GM12801 (cell line): Measurements from ENCODE around the gene DPYSL3.

Source experiments
- TF ChIP-seq, protein P1 (sequence below): IDR thresholded peaks from one replicate; pipeline ENCODE4 v1.5.1; 2011; ENCODE audit warnings: control low read depth; ENCODE audit not compliant: insufficient read length; ENCODE audit errors: extremely low read depth

The DPYSL3 gene

GRCh38 chr5:147547730-147548129, 37.9 kb upstream of the DPYSL3 start:
- TF ChIP-seq, protein P1, sequence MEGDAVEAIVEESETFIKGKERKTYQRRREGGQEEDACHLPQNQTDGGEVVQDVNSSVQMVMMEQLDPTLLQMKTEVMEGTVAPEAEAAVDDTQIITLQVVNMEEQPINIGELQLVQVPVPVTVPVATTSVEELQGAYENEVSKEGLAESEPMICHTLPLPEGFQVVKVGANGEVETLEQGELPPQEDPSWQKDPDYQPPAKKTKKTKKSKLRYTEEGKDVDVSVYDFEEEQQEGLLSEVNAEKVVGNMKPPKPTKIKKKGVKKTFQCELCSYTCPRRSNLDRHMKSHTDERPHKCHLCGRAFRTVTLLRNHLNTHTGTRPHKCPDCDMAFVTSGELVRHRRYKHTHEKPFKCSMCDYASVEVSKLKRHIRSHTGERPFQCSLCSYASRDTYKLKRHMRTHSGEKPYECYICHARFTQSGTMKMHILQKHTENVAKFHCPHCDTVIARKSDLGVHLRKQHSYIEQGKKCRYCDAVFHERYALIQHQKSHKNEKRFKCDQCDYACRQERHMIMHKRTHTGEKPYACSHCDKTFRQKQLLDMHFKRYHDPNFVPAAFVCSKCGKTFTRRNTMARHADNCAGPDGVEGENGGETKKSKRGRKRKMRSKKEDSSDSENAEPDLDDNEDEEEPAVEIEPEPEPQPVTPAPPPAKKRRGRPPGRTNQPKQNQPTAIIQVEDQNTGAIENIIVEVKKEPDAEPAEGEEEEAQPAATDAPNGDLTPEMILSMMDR: no peak

DNA sequence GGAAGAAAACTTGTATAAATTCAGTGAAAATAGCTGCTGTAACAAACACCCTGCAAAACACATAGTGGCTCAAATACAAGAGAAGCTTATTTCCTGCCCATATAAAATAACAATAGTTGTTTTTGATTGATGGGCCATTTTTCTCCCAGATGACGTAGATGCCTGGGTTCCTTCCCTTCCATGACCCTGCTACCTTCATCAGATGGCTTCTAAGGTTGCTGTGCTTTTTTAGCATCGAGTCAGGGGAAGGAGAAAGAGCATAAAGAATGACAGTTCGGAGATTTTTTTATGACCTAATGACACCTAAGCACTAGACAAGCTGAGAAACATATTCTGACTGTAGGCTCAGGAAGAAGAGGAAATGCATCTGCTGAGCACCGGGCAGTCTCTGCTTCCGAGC, 34.7 kb upstream of the DPYSL3 start:
- TF ChIP-seq, protein P1: no peak

DNA sequence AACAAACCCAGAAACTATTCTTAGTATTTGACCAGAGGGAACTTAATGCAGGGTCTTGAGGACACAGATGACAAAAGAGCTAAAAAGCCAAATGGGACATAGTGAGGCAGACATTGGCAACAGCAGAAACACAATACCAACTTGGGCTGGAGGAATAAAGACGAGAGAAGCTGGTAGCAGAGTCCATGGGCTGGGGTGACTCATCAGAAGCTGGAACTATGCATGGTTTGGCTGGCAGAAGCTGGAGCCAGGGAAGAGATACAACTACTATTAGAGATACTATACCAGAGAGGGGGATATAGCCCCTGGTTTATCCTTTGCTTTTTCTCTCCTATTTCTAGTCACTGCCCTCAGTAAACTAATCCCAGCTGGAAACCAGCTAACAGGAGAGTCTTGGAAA, 29.2 kb upstream of the DPYSL3 start:
- TF ChIP-seq, protein P1: no peak

- TF ChIP-seq, protein P1: no peak
These were observed 28.4 kb upstream of the DPYSL3 start for GRCh38 chr5:147538236-147538635.

- TF ChIP-seq, protein P1: no peak
These were observed 24.5 kb upstream of the DPYSL3 start for GRCh38 chr5:147534172-147534951.

DNA sequence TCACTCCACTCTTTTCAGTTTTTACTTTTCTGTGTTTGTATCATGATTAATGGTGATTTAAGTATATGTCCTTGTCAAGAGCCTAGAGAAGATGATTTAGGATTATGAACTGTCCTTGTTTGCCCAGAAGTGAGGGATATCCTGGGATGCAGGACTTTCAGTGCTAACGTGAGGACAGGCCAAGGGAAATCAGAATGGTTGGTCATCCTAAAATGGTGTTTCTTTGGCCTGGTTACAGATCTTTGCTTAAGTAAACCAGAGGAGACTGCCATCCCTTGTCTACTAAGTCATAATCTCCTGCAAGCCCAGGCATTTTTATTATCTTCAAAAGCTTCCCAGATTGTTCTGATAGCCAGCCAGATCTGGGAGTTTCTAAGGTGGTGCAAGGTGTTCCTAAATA, 22.3 kb upstream of the DPYSL3 start:
- TF ChIP-seq, protein P1: no peak

GRCh38 chr5:147530530-147531389, 20.9 kb upstream of the DPYSL3 start:
- TF ChIP-seq, protein P1: no peak
